Tongue (tissue), 2 donors: Measurements from ENCODE around the gene QSOX1. TPM values are rescaled to one million over a fixed set of nuclear protein-coding genes. Genes with fewer than 3 reads are reported as not detected.
"Not testable (repeated sequence)": the region's sequence is repeated elsewhere in the genome, so short reads cannot be mapped to it uniquely, and the experiment has no call there.

ENCODE experiments used
- DNase-seq: peaks from one replicate; pipeline ENCODE4 v3.0.0-alpha.2; 2015
- total RNA-seq: library from RNA; depleted of rRNA; stranded (reverse); fragments of >200 nt; gene quantifications from one replicate; pipeline ENCODE4 v1.2.3, GENCODE V29; 2014

The QSOX1 gene
- total RNA-seq, 1 donor from 2014 or later = 41.9 TPM

DNA sequence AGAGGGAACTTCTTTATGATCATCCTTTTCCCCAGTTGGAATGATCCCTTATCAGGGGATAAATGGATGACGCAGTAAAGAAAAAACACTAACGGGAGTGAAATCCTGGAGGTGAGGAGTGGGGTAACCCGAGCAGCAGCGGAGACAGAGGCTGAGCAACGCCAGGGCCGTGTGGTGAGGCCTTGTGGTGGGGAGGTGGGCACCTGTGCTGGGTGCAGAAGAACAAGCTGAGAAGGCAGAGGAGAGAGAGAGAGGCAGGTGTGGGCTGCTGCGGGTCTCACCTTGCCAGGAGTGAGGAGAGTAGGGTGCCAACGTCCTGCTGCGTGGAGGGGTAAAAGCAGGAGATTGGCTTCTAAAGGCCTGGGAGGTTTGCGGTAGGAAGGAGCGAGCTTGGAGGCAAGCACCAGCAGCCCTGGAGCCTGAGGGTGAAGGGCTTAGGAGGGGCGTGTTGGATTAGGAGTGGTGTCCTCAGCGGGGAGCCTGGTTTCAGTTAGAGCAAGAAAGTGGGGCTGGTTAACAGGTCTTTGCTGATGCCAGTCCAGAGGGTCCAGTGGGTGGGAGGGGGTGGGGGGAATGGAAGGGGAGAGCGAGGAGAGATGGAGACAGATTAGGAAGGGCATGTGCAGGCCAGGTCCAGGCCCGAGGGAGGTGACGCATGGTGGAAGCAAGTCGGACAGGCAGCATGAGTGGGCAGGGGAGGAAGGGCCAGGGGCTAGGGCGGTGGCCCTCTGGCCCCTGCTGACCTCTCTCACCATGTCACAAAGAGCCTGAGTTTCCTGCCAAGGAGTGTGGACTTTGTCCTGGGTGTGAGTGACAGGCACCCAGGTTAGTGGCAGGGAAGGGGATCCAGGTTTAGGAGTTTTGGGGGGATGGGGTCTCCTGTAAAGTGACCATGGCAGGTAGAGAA is 38.7 kb downstream of the QSOX1 start:
- DNase-seq = no peak

DNA sequence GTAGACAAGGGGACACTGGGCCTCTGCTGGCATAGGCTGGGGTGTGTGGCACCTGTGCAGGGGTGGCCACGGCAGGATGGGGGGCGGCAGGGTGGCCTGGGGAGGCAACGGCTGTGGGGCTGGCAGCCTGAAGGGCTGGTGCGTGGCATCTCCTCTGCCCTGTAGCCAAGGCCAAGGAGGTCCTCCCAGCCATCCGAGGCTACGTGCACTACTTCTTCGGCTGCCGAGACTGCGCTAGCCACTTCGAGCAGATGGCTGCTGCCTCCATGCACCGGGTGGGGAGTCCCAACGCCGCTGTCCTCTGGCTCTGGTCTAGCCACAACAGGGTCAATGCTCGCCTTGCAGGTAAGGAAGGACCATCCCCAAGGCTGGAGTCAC is 39.4 kb downstream of the QSOX1 start:
- DNase-seq = no peak

DNA sequence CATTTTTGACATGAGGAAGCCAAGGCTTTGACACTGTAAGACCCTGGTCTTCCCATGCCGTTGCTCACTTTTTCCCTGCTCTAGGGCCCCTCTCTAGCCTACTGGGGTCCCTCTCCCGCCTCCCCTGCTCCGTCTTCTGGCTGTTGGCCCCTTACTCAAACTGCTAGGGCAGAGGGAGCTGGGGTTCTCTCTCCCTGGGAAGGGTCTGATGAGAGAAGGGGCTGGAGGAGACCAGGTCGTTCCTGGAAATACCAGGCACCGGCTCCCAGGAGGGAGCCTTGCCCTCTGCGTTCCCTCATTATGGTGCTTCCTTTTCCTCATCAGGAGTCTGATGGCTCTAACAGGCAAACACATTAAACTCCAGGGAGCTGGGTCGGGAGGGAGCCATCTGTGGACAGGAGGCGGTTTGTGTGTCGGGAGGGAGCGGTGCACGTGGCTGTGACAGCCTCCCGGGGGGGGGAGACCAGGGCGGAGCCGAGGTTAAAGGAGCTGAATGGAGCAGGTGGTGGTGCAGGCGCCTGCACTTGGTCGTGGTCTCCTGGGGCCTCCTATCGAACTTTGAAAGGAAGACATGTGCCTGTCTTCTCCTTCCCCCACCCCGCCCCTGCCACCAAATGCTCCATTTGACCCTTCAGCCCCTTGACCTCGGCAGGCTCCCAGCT is 40.0 kb downstream of the QSOX1 start:
- DNase-seq = no peak

DNA sequence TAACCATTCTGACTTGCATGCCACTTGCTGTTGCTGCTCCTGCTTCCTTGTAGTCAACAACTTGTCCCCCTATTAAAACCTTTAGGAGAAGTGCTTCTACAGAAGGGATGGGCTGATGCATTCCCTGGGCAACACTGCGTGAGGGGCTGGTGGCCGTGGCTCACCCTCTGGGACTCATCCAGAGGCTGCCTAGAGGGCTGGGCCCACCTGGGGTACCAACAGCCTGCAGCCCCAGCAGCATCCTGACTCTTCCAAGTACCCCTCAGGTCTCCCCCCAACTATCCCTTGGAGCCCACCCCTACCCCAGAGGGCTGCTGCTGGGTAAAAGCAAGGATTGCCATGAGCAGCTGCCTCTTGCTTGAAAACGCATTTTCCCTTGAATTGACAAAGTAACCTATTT is 40.7 kb downstream of the QSOX1 start:
- DNase-seq = no peak

DNA sequence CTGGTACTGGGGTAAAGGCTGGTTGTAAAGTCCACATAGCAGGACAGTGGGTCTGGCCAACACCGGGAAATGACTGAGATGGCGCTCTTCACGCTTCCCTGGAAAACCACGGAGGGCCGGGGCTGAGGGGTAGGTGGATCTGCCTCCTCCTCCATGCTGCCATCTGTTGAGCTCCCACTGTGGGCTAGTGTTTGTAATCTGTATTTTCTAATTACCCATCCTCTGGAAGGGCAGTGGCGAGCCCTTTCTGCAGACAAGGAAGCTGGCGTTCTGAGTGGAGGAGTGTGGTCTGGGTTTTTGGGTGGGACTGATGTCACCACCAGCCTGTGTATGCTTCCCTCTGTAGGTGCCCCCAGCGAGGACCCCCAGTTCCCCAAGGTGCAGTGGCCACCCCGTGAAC is 41.2 kb downstream of the QSOX1 start:
- no peak for DNase-seq

DNA sequence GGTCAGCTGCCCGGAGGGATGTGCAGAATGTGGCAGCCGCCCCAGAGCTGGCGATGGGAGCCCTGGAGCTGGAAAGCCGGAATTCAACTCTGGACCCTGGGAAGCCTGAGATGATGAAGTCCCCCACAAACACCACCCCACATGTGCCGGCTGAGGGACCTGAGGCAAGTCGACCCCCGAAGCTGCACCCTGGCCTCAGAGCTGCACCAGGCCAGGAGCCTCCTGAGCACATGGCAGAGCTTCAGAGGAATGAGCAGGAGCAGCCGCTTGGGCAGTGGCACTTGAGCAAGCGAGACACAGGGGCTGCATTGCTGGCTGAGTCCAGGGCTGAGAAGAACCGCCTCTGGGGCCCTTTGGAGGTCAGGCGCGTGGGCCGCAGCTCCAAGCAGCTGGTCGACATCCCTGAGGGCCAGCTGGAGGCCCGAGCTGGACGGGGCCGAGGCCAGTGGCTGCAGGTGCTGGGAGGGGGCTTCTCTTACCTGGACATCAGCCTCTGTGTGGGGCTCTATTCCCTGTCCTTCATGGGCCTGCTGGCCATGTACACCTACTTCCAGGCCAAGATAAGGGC is 41.9 kb downstream of the QSOX1 start:
- DNase-seq = no peak

DNA sequence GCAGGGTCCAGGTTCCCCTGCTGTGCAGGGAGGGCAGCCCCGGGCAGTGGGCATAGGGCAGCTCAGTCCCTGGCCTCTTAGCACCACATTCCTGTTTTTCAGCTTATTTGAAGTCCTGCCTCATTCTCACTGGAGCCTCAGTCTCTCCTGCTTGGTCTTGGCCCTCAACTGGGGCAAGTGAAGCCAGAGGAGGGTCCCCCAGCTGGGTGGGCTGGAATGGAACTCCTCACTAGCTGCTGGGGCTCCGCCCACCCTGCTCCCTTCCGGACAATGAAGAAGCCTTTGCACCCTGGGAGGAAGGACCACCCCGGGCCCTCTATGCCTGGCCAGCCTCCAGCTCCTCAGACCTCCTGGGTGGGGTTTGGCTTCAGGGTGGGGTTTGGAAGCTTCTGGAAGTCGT is 42.6 kb downstream of the QSOX1 start:
- DNase-seq = no peak

DNA sequence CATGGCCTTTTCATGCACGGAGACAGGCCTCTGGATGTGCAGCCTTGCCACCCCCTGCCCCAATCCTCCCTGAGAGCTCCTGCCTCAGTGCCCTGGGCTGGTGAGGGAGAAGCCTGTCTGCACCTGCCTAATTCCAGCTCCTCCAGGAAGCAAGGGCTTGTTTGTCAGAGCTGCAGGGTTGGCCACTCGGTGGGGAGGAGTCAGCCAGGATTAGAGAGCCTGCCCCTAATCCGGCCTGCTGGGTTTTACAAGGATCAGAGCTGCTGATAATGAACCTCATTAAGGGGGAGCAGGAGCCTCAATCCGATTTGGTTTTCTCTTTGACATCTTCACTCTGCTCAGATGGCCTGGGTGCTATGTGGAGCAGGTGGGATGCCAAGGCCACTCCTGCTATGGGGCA is 43.5 kb downstream of the QSOX1 start:
- DNase-seq = no peak

DNA sequence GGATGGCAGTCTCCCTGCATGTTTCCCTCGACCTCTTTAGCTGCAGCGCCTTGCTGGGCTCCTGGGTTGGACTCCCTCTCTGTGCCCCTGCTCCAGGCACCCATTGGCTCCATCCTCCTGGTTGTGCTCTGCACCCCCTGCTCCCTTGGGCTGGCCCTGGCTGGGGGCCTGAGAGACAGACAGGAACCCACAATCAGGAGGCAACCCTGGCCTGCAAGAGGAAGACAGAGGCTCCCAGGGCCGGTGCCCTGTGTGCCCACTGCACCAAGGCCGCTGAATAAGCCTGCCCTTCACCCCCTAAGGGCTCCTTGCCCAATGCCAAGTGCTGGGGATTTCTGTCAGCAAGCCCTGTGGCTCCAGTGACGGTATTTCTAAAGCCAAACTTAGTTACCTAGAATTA is 43.9 kb downstream of the QSOX1 start:
- no peak for DNase-seq

DNA sequence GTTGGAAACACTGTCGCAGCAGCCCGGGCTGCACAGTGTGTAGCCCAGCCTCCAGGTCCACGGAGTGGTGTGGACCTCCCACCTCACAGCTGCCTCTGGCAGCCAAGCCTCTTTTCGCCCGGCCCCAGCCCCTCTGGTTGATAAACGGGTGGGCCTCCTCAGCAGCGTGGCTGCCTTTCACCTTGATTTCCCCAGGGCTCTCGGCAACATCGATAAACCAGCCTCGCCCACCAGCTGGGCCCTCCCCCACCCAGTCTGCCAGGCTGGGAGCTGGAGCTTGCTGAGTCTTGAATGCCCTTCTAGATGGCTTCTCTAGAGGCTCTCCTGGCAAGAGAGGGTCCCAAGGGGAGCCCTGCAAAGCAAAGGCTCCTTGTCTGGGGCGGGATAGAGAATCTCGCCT is 44.3 kb downstream of the QSOX1 start:
- DNase-seq = no peak

DNA sequence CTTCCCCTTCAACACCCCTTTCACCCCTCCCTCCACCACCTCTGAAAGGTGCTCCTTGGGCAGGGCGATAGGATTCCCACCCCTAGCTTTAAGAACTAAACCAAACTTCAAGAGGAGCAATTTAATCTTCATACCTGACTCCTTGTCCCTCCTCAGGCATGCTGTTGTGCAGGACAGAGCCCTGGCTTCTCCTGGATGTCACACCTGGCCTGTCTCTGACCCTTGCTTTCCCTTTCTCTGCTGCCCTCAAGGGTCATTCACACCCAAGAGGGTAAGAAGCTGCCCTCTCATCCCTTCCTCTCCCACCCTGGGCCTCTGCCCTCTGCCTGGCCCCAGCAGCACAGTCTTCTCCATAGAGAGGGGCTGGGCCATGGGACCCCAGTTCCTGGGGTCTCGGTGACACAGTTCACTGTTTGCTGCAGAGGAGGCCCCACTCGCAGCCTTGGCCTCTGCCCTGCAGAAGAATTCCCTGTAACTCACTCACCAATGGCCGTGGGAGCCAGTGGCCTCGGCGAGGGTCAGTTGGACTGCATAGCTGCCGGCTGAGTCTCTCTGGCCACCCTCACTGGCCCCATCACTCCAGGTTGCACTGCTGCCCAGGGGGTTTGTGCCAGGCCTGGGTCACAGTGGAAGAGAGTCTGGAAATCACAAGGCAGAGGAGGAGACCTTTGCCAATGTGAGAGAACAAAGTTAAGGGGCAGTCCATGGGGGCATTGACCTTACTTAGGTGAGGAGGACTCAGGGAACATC is 47.0 kb downstream of the QSOX1 start:
- DNase-seq = no peak

DNA sequence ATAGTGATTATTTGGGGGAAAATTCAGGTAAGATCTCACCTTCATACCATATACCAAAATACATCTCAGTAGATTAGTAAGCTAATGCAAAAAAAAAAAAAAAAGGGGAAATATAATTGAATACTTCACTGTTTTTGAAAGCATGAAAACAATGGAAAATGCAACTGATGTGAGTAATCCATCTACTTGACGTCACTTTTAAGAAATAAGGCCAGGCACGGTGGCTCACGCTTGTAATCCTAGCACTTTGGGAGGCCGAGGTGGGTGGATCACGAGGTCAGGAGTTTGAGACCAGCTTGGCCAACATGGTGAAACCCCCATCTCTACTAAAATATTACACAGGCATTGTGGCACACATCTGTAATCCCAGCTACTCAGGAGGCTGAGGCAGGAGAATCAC is 47.9 kb downstream of the QSOX1 start:
- not testable (repeated sequence) for DNase-seq

DNA sequence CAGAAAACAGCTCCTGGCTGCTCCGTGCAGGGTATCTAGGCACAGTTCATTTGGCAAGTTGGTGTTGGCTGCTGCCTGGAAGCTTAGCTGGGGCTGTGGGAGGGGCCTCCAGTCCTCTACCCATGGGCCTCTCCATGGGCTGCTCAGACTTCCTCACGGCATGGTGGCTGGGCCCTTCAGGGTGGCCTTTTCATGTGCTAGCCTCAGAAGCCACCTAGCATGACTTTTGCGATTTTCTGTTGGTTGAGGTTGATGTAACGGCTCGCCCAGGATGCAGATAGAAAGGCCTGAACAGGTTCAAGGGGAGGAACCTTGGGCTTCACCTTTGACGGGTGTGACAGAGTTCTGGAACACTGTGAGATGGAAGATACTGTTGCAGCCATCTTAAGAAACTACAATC is 49.6 kb downstream of the QSOX1 start:
- DNase-seq = no peak

DNA sequence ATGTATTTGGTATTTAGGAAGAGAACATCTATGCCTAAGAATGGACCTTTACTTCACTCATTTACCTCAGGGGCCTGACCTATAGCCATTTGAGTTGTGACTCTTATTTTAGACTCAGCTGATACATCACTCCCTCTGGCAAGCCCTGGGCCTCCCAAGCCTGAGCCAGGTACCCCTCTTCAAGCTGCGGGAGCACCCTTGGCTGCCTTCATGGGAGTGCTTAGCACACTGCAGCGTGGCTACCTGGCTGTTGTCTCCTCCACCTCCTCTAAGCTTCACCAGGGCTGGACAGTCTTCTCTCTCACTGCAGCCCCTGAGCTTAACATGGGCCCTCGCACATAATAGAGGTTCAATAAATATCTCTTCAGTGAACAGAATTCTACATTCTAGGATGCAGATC is 51.9 kb downstream of the QSOX1 start:
- no peak for DNase-seq

DNA sequence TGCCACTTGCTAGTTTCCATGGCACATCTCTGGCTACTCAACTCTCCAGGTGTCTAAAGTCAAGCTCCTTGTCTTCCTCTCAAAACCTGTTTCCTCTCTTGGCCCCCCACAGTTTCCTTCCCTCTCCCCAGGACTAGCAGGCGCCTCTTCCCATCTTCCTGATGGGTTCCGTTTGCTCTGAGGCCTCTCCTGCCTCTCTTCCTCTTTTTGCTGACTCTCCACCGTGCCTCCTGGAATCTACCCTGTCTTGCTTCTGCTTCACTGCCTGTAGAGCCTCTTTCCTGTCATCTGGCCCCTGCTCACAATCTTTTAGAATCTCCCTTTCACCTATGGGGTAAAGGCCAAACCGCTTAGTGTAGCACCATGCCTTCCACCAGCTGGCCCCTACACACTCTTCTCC is 53.6 kb downstream of the QSOX1 start:
- DNase-seq = no peak

DNA sequence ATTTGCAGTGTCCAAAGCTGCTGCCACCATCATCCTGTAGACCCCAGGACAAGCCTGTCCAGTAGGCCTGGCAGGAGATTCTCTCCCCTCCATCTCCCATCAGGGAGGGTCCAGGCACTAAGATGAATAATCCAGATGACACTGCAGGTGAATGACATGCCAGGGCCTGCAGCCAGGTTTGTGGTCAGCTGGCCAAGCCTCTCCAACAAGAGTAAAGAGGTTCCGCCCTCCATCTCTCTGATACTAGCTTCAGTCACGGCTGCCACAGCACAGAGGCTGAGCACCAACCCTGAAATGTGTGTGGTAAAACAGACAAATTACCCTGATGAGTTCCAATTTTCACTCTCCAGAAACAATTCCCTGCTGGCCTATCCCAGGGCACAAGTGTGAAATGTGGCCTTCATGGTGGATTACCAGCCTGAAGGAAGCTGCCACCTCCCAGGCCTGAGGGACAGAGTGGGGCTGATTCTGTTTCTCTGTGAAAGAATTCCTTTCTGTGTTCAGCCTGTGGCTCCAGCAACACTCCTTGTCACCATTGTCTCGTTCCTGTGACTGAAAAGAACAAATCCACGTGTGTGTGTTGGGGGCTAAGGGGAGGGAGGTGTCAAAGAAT is 55.4 kb downstream of the QSOX1 start:
- peak; percentile 69 for DNase-seq

DNA sequence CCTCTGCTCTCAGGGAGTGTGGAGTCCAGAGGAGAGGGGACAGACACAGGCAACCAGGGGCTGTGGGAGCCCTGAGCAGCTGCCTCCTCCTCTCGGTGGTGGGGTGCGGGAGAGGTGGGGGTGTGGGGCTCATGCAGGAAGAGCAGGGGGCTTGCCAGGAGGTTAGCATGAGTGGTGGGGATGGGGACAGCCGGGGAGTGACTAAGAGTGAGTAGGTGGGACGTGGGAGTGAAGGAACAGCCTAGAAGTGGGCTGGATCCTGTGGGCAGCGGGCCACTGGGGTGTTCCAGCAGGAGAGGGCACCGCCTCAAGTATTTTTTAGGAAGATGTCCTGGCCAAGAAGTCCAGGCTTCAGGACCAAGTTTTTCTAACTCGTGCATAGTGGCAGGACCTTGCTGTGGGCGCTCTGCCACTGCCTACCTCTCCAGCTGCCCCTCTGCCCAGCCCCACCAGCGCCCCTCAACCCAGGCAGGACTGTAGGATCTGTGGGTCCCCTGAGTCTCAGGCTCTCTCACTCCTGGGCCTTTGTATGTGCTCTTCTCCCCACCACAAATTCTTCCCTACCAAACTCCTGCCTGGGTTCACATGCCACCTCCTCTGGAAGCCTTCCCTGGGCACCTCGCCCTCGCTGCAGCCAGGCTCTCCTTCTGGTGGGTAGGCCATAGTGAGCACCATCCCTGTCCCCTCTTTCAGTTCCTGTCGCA is 56.6 kb downstream of the QSOX1 start:
- DNase-seq = no peak

DNA sequence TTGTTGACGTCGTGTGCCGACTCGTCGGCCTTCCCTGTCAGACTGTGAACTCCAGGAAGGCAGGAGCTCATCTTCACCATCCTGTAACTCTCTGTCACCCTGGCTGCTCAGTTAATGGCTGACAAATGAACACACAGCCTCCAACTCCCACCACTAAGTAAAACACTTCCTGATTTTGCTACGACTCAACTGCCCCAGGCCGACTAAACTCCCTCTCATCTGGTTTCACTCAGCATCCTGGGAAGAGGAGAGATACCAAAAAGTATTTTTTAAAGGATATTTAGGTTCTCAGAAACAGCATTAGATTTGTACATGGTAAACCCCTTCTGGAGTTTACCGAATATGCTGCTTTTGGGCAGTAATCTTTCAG is 57.2 kb downstream of the QSOX1 start:
- no peak for DNase-seq

DNA sequence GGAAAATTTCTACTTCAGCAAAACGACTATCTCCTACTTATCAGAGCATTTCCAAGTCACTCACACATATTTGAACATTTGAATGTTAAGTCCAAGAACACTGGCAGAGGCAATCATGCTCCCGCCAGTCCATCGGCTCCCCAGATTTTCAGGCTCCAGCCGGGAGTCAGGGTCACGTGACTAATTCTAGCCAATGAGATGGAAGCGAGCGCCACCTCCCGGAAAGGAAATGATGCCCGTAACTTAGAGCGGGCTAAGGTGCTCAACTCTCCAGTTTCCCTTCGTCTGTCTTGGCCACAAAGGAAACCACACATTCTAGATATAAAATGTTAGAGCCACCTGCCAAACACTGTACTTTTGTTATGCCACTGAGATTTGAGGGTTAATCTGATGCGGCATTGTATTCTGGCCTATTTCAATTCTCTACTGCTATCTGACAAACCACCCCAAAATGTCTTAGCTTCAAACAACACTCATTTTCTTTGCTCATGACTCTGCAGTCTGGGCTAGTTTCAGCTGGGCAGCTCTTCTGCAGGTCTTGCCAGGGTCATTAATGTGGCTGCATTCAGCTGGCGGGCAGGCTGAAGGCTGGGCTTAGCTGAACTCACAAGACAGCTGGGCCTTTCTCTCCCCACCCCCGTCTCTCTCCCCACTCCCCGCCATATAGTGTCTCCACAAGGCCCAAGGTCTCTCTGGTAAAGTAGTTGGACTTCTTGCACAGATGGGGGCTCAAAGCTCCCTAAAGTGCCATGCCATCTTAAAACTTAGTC is 58.9 kb downstream of the QSOX1 start:
- peak; percentile 45 for DNase-seq

DNA sequence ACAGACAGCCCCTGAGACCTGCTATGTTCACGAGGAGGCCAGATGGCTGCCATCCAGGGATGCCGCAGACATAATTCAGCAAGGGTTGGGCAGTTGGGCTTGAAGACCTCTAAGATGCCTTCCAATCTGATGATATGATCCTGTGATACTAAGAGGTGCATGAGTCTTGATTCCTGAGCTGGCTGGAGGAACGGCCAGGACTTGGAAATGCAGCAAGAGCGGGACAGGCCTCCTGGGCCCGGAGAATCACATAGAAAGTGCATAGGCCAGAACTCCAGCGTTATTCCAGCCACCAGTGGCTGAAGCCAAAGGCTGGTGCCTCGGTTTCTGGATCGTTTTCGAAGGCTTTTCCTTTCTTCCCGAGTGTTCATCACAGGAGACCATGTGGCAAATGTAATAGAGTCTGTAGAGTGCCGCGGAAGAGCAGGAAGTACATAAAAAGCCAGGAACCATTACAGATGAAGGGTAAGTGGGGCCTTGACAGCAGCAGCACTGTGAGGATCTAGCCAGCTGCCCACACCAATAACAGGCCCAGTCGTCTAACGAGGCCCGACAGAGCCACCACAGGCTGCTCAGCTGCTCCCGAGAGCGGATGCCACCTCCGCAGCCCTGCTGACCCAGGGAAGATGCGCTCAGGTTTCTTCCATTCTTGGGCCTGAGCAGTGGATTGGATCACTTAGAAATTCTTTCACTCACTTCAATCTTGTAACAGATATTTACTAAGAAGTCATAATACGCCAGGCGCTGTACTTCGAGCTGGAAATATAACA is 61.4 kb downstream of the QSOX1 start:
- peak; percentile 13 for DNase-seq
